GM18507 (cell line): ENCODE data around the gene TNIK.

Source experiments
- DNase-seq: peaks from one replicate; pipeline ENCODE4 v3.0.0; 2011; ENCODE audit warnings: low read depth; ENCODE audit not compliant: insufficient read length; ENCODE audit errors: extremely low spot score
- FAIRE-seq: peaks from 2 replicates; lab custom pipeline; 2011; peaks lifted over from hg19 to GRCh38; lab: Jason Lieb, UNC

The TNIK gene

GRCh38 chr3:171175741-171176234 lies 284.4 kb downstream of the TNIK start:
- no peak for FAIRE-seq
- no peak for DNase-seq

GRCh38 chr3:171173736-171174135 lies 286.5 kb downstream of the TNIK start:
- FAIRE-seq (no peak), DNase-seq (no peak)

- DNase-seq (no peak), FAIRE-seq (no peak)
Observed at GRCh38 chr3:171172070-171172469, 288.1 kb downstream of the TNIK start.

DNA sequence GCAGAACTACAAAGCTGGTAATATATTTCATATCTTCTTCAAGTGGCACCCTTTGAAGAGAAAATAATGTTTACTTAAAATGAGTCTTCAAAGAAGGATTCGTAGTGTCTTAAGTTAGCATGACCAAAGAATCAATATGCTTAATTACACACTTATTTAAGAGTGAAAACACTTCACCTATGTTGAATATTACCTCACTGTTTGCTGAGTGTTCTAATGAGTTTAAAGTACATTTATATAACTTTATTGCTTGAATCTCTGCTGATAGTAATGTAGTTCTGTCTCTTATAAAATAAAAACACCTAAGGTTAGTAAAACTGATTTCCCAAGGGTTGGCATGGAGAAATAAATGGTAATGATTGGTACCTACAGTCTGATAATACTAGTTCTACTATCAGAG lies 290.3 kb downstream of the TNIK start:
- DNase-seq (no peak), FAIRE-seq (no peak)

DNA sequence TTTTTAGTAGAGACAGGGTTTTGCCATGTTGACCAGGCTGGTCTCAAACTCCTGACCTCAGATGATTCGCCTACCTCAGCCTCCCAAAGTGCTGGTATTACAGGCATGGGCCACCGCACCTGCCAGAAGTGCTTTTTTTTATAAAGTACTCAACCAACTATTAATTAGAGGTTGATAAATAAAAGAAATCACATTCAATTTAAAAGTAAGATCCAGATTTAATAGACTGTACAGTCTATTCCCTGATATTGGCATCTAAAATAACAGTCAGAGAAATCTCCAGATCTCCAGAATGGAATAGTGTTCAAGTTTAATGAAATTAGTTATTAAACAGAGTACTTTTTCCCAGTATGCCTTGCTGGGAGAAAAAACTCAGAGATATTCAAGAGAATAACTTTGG lies 290.8 kb downstream of the TNIK start:
- DNase-seq (no peak), FAIRE-seq (no peak)

DNA sequence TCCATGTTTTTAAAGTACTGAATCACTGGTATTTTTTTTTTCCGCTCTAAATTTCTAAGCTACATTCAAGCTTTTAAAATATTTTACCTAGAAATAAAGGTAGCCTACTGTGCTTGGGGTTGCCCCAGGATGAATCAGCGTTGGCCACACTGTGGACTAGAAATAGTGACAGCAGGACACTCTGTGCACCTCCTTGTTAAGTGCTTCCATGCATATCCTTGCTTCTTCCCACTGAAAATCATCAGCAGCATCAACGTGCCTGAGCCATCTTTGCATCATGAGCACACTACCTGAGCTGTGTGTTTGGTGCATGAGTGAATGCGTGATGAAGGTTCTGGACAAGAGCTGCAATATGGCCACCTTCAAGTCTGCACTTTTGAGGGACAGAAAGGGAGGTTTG lies 291.7 kb downstream of the TNIK start:
- DNase-seq (no peak), FAIRE-seq (no peak)

GRCh38 chr3:171168086-171168485 lies 292.1 kb downstream of the TNIK start:
- FAIRE-seq (no peak), DNase-seq (no peak)

- DNase-seq (no peak), FAIRE-seq (no peak)
Observed at GRCh38 chr3:171165983-171166382, 294.2 kb downstream of the TNIK start.

GRCh38 chr3:171165499-171165921 lies 294.7 kb downstream of the TNIK start:
- no peak for DNase-seq
- peak; percentile 39 for FAIRE-seq

DNA sequence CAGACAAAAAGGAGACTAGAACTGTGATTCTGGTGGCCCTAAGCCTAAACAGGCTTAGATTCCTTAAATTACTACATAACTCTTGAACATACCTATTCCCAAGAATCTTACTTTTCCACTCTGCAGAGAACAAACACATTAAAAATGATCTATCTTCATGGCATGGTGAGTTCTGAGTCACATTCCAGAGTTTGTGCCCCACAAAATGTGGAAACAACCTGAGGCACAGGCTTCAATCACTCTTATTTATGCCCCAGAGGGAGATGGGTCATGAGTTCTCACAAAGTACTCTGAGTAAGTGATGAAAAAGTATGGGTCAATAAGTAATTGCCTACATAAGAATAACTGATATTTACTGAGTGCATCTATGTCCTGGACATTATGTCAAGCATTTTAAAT lies 296.1 kb downstream of the TNIK start:
- FAIRE-seq (no peak), DNase-seq (no peak)

DNA sequence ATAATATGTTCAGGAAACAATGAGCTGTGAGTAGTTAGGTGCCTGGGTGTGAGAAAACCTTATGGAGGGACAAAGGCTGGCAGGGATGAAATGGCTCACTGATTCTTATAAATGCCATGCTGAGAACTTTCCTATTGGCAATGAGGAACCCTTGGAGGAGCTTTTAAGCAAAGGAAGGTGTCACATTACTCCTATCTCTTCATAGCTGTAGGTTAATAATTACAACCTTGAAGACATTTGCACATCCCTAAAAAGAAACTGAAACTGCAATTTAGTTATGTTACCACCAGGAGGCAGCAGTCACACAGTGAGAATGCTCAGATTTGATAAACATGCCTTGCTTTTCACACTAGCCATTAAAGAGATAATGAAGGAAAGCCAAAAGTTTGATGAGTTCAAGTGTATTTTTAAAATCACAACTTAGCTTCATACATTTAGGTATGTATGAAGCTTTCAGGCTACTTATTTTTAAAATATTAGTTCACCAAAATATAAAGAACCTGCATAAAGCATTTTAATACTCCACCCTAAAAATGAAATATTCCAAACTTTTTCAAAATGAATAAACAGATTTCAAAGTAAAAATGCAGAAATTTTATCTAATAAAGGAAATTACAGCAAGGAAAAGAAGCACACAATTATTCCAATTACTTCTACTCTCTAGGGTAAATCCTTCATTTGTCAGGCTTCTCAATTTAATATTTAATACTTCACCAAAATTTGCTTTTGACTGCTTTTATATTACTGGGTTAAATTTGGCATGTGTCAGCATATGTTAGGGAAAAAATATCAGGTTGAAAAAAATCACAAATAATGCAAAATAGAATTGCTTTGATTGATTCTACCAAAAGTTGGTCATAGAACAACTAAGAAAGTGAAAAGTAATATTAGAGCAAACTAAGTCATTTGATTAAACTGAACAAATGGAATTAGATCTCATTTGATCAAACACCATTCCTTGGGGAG lies 296.8 kb downstream of the TNIK start:
- peak; percentile 71 for FAIRE-seq
- peak; percentile 22 for DNase-seq

DNA sequence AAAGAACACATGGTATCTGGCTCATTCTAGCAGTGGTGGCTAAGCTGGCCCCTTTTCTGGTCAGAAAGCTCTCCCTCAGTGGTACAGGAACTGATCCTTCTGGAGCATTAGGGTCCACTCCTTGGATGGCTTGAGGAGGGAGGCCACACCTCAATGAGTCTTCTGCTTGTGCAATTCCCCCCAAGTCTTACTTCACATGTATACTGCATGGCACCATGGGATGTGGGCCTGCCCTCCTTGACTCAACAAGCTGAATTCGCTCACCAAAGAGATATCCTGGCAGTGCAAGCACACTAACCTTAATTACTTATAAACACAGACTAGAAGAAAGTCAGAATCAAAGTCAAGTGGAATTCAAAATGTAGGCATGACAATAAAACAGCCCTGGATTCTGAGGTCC lies 299.9 kb downstream of the TNIK start:
- FAIRE-seq (no peak), DNase-seq (no peak)

GRCh38 chr3:171159822-171160157 lies 300.4 kb downstream of the TNIK start:
- FAIRE-seq = no peak
- DNase-seq = no peak

DNA sequence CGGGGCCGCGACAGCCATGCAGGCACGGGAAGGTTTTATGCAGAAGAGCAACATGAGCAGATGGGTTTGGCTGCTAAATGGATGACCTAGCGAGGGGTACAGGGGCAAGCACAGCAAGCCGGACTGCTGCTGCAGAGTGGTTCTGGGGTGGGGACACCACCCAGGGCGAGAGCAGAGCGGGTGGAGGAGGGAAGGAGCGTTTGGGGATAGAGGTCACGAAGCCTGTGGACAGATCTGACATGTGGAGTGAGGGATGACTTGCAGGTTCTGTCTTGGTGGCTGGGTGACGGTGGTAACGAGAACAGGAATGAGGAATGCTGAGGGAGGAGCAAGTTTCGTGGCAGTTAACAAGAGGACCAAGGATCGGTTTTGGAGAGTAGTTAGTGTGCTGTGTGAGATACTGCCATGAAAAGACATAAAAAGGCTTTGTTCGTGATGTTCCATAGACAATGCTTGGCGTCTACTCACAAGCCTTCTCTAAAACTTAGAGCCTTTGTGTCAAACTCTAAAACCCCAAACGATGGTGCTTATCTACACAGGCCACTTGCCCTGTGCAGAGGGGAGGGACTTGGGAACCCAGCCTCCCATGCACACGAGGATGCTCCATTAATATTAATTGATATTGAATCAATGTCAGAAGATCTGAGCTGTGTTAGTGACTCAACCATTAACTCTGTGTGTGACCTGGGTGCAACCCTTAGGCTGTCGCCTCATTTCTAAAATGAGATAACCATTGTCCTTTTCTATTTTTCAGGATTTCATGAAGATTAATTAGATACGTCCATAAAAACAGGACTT lies 301.0 kb downstream of the TNIK start:
- no peak for FAIRE-seq
- DNase-seq = no peak

- DNase-seq (no peak), FAIRE-seq (no peak)
Observed at GRCh38 chr3:171157980-171158379, 302.2 kb downstream of the TNIK start.

DNA sequence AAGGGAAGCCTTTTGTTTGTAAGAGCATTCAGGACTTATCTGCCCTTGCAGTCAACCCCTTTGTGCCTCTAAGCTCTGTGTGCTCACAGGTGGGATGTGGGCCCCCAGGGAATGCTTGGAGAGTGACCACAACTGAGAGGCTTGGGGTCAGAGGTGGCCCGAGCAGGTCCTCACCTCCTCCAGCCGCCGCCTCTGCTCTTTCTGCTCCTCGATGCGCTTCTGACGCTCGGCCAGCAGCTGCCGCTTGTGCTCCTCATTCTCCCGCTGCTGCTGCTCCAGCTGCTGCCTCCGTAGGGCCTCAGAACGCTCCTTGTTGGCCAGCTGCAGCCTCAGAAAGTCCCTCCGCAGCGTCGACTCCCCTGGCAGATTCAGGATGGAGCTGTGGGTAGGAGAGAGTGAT lies 302.9 kb downstream of the TNIK start:
- DNase-seq (no peak), FAIRE-seq (no peak)

DNA sequence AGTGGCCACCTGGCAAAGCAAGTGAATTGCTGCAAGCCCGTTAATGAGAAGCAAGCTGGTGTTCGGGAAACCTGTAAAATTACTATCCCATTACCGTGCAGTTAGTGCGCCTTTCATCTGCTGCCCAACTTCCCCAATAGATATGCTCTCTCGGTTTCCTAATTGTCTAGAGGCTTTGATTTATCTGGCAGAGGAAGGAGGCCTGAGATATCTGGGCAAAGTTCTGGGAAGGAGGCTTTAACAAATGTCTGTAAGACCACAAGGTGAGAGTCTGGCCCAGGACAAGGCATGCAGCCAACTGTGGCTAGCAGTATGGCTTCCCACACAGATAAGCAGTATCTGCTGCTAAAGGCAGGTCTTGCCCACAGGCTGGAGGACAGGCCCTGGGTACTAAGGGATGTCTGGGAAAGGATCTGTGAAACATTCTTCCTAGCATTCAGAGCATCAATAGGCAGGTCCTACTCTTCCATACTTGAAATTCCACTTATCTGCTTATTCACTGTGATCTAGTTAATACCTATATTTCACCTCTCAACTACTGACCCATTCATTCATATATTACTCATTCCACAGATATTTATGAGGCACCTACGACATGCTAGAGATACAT lies 303.7 kb downstream of the TNIK start:
- DNase-seq = no peak
- no peak for FAIRE-seq

- no peak for FAIRE-seq
- no peak for DNase-seq
Observed at GRCh38 chr3:171155122-171155700, 305.0 kb downstream of the TNIK start.

DNA sequence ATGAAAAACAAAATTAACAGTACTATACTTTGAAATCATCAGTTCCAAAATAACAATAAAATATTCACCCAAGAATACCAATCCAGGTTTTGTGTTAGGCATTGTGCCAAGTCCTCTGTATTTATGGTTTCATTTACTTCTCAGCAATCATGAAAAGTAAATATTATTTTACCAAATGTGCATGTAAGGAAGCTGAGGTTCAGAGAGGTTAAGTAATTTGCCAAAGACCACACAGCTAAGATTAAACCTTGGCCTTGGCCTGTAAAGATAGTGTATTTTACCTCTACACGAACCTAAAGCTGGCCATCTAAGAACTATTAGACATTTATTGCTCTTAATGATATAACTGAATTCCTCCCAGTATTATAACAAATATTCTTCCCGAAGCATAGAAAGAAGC lies 309.3 kb downstream of the TNIK start:
- no peak for FAIRE-seq
- no peak for DNase-seq
